Transverse colon (tissue), 4 donors: ENCODE measurements around the gene LDLRAD4.

Source experiments
- POLR2A ChIP-seq: fragments of 450-650 bp; IDR thresholded peaks from one replicate; pipeline ENCODE4 v1.6.1; 2016; ENCODE audit warnings: antibody characterized with exemption, mild to moderate bottlenecking, moderate library complexity
- POLR2AphosphoS5 ChIP-seq, 3 donors: sonication (generic); formaldehyde crosslinking; IDR thresholded peaks; one replicate each; pipeline ENCODE4 v1.6.1; 2016; ENCODE audit warnings: antibody characterized with exemption in 3 of 3
- TF ChIP-seq, protein P1 (sequence below), 5 experiments: fragments of 200-600 bp in 3 of 5; fragments of 450-650 bp in 2 of 5; sonication (generic) in 3 of 5; IDR thresholded peaks; 1 replicate in 2 of 5; 2 replicates in 3 of 5; pipeline ENCODE4 v1.5.1; 2016 to 2017; ENCODE audit warnings: antibody characterized with exemption in 5 of 5, inconsistent platforms in 3 of 5, mild to moderate bottlenecking in 2 of 5, moderate library complexity in 1 of 5

DNA sequence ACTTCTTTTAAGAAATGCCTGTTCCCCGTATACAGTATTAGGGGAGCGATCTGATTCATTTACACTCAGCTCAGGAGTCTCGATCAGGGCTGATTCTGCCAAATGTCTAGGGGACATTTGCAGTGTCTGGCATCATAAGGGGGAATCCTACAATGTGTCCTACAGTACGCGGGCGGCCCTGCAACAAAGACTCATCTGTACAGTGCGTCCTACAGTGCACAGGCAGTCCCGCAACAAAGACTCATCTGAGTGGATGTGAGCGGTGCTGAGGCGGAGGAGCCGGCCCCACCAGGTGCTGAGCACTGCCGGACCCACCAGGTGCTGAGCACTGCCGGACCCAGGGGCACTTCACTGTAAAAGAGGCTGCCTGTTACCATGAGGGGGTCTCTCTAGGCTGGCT, 405.3 kb downstream of the LDLRAD4 start:
- TF ChIP-seq POLR2A (no peak), POLR2AphosphoS5 (IDR thresholded peaks at IDR 0.05) (no peak)
- TF ChIP-seq, protein P1, sequence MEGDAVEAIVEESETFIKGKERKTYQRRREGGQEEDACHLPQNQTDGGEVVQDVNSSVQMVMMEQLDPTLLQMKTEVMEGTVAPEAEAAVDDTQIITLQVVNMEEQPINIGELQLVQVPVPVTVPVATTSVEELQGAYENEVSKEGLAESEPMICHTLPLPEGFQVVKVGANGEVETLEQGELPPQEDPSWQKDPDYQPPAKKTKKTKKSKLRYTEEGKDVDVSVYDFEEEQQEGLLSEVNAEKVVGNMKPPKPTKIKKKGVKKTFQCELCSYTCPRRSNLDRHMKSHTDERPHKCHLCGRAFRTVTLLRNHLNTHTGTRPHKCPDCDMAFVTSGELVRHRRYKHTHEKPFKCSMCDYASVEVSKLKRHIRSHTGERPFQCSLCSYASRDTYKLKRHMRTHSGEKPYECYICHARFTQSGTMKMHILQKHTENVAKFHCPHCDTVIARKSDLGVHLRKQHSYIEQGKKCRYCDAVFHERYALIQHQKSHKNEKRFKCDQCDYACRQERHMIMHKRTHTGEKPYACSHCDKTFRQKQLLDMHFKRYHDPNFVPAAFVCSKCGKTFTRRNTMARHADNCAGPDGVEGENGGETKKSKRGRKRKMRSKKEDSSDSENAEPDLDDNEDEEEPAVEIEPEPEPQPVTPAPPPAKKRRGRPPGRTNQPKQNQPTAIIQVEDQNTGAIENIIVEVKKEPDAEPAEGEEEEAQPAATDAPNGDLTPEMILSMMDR (IDR thresholded peaks at IDR 0.05): no peak
